GM12801 (cell line): ENCODE measurements around the gene SNX10.

Source experiments
- CTCF ChIP-seq: IDR thresholded peaks from one replicate; pipeline ENCODE4 v1.5.1; 2011; ENCODE audit warnings: control low read depth; ENCODE audit not compliant: insufficient read length; ENCODE audit errors: extremely low read depth

The SNX10 gene

GRCh38 chr7:26291699-26292538 is at the start of gene SNX10:
Gene SNX10 (plus strand): TSS chr7:26291862. CDS start chr7:26346443, 54,581 bp downstream.
- no peak for TF ChIP-seq CTCF

DNA sequence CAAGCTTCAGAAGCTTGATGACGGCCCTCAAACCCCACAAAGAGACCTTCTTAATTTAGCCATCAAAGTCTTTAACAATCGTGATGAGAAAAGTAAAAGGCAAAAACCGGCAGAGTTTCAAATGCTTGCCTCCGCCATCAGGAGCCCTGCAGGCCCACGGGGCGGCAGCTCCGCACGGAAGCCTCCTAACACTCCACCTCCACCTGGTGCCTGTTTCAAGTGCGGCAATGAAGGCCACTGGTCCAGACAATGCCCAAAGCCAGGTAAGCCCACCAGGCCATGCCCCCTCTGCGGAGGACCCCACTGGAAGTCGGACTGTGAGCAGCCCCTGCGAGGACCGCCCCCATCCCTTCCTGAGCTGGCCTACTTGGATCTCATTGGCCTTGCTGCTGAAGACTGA is 46.5 kb upstream of the SNX10 start:
- TF ChIP-seq CTCF, result no peak

DNA sequence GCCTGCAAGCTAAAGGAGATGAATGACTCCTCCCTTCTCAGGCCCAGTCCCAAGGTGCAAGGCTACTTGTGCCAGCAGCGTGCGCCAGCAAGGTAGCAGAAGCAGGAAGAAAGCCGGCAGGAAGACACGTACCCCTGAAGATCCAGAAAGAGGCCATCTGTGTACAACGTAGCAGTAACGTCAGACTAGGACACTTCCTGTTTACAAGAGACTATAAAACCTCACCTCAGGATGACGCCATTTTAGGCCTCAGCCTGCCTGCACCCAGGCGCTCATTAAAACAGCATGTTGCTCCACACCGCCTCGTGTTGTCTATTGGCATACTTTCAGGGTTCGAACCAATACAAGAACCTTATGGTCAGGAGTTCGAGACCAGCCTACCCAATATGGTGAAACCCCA is 41.4 kb upstream of the SNX10 start:
- no peak for TF ChIP-seq CTCF

DNA sequence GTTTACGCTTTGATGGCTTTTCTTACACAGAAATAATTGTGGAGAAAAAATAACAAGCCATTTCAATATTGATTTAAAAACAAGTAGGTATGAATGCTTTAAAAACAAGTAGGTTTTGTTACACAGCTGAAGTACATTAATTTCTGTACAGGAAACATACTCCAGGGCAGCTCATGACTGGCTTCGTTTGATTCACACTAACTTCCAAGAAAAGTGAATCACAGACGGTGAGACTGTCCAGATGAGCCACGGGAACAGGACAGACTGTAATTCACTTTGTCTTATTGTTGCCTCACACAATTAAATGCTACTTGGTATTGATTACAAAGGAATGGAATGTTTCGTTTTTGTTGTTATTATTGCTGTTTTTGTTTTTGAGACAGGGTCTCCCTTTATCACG is 26.6 kb upstream of the SNX10 start:
- TF ChIP-seq CTCF, result no peak

- TF ChIP-seq CTCF, result no peak
These were observed 26.1 kb upstream of the SNX10 start for GRCh38 chr7:26265499-26266075.

- TF ChIP-seq CTCF, result no peak
These were observed 24.0 kb upstream of the SNX10 start for GRCh38 chr7:26267601-26268166.

- no peak for TF ChIP-seq CTCF
These were observed 16.4 kb upstream of the SNX10 start for GRCh38 chr7:26275213-26275612.
